ENCODE results near the gene PA2G4. TPM values are rescaled to one million over a fixed set of nuclear protein-coding genes. Genes with fewer than 3 reads are reported as not detected.
A peak's percentile ranks its signal among the peaks of the same experiment; 100 is the strongest.
"Not testable (repeated sequence)": the region's sequence is repeated elsewhere in the genome, so short reads cannot be mapped to it uniquely, and the experiment has no call there.

Gene PA2G4
- 129 TPM for polyA plus RNA-seq (2013, experiment 1 of 2; ENCODE audit: insufficient read length)
- 125 TPM for polyA plus RNA-seq (2013, experiment 2 of 2; ENCODE audit: insufficient read length)

DNA sequence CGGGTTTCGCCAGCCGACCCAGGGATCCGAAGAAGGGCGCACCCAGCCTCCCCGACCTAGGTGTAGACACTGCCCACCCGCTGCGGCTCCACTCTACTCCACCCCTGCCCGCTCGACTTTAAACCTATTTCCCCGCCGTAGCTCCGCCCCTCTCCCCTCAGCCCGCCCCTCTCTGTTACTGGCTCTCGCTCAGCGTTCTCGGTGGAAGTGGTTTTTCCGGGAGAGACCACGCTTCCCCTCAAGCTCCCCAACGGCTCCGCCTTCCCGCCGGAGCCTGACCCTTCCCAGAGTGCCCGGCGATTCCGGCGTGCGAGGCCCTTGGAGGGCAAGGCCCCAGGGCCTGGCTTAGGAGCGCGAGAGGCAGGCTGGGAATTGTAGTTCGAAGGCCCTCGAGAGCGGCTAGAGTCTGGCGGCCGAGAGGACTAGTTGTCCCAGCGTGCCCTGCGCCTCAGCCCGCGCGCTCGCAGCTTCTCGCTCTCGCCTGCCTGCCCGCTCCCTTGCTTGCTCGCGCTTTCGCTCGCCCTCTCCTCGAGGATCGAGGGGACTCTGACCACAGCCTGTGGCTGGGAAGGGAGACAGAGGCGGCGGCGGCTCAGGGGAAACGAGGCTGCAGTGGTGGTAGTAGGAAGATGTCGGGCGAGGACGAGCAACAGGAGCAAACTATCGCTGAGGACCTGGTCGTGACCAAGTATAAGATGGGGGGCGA lies at the start of gene PA2G4:
Gene PA2G4, plus strand, starts transcription at position 451 of the 706 bp plus-strand sequence. Its CDS starts 179 bp downstream, at position 630.
- peak; percentile 99 for DNase-seq

DNA sequence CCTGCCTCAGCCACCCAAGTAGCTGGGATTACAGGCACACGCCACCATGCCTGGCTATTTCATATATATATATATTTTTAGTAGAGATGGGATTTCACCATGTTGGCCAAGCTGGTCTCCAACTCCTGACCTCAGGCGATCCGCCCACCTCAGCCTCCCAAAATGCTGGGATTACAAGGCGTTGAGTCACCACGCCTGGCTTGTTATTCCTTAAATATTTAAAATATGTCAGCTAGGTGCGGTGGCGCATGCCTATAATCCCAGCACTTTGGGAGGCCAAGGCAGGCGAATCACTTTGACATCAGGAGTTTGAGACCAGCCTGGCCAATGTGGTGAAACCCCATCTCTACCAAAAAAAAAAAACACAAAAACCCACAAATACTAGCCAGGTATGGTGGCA lies 44.4 kb upstream of the PA2G4 start:
- DNase-seq = peak; percentile 57

DNA sequence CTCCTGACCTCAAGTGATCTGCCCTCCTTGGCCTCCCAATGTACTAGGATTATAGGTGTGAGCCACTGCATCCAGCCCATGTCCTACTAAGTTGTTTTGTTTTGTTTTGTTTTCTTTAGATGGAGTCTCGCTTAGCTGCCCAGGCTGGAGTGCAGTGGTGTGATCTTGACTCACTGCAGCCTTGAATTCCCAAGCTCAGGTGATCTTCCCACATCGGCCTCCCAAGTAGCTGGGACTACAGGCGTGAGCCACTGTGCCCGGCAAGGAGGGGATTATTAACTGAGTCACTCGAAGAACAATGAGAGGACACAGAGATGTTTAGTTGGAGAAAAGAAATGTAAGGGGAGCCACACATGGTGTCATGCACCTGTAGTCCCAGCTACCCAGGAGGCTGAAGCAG lies 42.4 kb upstream of the PA2G4 start:
- DNase-seq = no peak

DNA sequence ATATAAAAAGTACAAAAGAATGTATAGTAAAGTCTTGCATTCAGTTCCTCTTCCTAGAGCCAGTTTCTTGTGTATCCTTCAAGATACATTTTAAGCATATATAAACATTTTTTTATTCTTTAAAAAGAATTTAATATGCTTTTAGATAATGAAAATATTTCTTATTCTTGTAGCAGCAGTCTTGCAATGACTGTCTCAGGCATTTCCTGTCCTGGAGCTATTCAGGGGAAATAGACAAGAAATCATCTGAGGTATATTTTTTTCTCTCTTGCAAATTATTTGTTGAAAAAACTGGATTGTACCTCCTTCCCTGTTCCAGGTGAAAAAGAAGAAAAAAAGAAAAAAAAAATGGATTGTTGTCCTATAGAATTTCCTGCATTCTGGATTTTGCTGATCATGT lies 41.4 kb upstream of the PA2G4 start:
- peak; percentile 14 for DNase-seq

DNA sequence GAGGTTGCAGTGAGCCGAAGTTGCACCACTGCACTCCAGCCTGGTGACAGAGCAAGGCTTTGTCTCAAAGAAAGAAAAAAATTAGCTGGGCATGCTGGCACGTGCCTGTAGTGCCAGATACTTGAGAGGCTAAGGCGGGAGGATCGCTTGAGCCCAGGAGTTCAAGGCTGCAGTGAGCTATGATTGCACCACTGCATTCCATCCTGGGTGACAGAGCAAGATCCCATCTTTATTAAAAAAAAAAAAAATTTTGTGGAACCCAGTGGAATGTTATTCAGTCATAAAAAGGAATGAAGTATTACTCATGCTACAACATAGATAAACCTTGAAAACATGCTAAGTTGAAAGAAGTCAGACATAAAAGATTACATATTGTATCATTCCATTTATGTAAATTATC lies 32.7 kb upstream of the PA2G4 start:
- DNase-seq = peak; percentile 25

DNA sequence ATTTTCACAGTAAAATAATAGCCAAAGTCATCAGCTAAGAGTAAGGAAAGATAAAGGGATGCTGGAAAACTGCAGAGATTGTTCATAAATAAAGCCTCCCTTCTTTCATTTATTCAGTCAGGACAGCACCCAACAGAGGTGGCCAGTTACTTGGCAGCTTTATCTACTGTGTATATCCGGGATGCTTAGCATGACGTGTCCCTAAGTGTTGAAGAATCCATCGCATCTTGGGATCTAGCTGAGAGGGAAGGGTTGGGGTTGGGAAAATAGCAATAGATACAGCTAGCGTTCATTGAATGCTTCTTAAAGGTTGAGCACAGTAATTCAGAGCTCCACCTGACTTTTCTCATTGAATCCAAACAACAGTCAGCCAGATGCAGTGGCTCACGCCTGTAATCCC lies 30.0 kb upstream of the PA2G4 start:
- no peak for DNase-seq

DNA sequence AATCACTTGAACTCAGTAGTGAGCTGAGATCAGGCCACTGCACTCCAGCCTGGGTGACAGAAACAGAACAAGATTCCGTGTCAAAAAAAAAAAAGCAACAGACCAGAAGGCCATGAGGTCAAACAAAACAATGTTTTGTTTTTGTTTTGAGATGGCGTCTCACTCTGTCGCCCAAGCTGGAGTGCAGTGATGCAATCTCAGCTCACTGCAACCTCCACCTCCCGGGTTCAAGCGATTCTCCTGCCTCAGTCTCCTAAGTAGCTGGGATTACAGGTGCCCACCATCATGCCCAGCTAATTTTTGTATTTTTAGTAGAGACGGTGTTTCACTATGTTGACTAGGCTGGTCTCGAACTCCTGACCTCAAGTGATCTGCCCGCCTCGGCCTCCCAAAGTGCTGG lies 26.4 kb upstream of the PA2G4 start:
- not testable (repeated sequence) for DNase-seq

DNA sequence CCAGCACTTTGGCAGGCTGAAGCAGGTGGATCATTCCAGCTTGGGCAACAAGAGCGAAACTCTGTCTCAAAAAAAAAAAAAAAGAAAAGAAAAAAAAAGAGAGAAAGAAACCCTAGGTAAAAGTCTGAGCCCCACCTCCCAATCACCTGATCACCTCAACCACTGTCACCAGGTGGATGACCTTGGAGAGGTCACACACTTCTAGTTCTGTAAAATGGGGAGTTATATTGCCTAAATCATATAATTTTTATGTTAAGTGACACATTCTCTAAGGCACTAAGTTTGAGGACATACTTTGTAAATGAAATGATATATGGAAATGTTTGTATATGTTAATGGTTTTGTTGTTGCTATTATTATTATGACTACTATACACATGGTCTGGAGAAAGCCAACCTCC lies 25.9 kb upstream of the PA2G4 start:
- no peak for DNase-seq

DNA sequence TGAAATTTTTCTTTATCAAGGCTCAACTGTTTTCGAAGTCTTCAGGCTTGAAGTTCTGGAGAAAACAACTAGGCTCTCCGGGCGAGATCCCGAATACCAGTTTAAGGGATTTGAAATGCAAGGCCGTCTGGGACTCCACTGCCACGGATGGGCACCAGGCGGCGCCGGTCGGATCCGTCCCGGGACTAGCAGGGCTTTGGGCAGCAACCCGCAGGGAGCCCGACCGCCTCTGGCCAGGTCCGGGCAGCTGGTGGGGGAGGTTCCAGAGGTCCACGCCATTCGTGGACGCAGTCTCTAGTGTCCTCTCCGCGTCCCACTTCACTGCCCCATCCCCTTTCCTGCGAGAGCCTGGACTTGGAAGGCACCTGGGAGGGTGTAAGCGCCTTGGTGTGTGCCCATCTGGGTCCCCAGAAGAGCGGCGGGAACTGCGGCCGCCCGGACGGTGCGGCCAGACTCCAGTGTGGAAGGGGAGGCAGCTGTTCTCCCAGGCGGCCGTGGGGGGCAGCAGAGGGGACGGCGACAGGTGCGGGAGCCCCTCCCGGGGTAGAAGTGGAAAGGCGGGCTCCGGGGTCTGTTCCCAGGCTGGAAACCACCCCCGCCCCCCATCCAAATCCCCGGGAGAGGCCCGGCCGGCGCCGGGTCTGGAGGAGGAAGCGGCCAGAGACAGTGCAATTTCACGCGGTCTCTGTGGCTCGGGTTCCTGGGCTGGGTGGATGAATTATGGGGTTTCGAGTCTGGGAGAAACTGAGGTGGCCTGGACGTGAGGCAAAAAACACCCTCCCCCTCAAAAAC lies 25.2 kb upstream of the PA2G4 start:
- peak; percentile 60 for DNase-seq

DNA sequence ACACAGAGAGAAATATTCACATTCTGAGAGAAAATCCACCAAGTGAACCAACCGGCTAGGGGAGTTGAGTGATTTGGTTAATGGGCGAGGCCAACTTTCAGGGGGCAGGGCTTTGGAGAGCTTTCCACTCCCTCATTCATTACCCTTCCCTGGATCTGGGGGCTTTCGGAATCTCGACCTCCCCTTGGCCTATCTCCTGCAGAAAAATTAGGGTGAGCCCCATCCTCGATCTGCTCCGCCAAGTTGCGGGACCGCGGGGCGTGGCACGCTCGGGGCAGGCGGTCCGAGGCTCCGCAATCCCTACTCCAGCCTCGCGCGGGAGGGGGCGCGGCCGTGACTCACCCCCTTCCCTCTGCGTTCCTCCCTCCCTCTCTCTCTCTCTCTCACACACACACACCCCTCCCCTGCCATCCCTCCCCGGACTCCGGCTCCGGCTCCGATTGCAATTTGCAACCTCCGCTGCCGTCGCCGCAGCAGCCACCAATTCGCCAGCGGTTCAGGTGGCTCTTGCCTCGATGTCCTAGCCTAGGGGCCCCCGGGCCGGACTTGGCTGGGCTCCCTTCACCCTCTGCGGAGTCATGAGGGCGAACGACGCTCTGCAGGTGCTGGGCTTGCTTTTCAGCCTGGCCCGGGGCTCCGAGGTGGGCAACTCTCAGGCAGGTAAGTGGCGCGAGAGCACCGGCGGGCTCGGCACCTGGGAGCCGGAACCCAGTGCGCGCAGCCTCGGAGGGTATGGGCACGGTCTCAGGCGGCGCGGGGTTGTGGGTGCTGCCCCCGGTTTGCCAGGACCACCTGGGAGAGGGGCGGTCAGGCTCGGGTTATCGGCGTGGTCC lies 24.4 kb upstream of the PA2G4 start, which contains the start of gene ERBB3:
Gene ERBB3, plus strand, starts transcription at position 443 of the 833 bp plus-strand sequence. Its CDS starts 136 bp downstream, at position 579.
- peak; percentile 76 for DNase-seq

DNA sequence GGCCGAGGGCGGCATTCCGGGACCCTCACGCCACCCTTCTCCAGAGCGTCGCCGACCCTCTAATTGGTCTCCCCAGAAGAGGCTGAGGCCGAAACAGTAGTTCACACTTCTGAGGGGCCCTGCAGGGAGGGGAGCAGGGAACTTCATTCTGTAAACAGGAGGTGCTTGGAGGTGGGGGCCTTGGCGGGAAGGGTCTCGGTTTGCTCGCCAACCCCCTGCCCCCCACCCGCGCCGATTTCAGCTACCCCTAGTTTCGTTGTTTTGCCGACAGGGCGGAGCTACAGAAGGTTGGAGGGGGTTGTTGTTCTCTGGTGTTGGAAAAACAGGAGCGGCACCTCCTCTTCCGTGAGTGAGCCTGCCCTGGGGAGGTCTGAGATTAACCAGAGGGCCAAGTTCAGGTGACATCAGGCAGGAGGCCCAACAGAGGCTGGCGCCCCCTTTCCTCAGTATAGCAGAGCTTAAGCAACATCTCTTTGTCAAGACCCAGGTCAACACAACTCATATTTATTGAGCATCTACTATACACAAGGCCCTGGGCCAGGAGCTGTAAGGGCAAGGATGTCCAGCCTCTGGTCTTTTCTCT lies 23.7 kb upstream of the PA2G4 start:
- DNase-seq = no peak

DNA sequence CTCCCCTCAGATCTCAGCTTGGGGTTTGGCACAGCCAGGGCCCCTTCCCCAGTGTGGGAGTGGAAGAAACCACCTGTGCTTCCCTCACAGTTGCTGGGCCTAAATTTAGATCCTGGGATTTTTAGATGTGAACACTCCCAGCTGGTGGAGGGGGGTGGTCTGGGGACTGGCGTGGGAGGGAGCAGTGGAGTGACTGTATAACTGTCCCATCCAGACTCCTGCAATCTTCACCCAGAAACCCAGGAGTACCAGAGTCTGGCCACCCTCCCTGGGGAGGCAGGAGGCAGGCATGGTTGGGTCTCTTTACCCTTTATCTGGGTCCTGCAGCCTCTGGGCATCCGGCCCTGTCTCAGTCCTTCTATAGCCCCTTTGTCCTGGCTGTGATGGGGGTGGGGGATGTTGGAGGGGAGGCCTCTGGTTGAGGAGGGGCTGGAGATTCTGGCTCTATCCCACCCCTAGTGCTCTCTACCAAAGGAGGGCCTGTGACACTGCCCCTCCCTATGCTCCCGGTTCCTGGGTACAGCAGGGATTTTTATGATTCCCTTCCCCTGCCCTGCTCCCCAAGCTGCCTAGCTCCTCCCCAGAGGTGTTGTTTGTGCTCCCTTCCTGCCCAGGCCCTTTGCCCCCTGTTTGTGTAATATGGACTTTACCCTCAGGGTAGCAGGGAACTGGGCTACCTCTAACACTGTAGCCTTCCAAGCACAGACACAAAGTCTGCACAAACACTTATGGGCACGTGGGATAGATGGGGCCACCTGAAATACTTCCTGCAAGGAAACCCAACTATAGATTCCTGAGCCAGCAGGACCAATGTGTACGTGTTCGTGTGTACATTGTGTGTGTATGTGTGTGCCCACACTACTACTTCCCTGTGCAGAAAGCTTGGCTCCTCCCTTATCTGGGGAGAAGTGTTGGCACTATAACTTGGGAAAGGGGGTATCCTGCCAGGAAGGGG lies 22.7 kb upstream of the PA2G4 start:
- DNase-seq = no peak

DNA sequence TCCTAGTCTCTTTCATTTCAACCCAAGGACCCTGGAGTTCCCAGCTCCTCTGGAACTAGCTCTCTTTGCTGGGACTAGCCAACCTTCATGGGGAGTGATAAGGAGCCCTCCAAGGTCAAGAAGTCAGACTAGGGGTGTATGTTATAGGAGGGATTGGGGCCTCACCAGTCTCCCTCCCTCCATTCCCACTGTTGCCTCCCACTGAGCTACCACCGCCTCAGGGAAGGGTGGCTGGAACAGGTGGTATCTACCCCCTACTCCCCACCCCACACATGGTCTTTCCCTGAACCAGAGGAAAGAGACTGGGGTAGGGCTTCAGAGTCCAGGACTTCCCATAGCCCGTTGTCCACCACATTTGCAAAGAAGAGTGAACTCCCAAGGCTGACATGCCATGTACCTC lies 22.0 kb upstream of the PA2G4 start:
- DNase-seq = no peak

DNA sequence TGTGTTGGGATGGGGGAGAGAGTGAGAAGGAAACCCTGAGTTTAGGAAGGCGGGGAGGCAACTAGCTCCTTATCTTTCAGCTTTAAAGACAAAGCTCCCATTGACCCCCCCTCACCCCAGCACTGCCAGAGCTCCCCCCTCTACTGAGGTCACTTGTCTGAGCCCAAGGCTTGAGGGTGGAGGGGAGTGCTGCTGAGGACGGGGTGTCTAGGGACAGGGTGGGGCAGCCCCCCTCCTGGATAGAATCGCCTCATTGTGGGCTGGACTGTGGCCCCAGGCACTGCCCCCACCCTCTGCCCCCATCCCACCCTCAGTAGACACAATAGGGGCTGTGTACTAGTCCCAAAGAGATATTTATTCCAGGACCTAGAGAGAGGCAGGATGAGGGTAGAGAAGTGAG lies 21.4 kb upstream of the PA2G4 start:
- DNase-seq = no peak

DNA sequence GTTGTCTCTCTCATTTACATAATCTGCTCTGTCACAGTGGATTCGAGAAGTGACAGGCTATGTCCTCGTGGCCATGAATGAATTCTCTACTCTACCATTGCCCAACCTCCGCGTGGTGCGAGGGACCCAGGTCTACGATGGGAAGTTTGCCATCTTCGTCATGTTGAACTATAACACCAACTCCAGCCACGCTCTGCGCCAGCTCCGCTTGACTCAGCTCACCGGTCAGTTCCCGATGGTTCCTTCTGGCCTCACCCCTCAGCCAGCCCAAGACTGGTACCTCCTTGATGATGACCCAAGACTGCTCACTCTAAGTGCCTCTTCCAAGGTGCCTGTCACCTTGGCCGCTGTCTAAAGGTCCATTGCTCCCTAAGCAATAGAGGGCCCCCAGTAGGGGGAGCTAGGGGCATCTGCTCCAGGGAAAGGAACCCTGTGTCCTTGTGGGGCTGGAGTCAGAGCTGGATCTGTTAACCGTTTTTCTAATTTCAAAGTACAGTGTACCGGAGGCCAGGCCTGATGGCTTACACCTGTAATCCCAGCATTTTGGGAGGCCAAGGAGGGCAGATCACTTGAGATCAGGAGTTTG lies 19.3 kb upstream of the PA2G4 start:
- no peak for DNase-seq

DNA sequence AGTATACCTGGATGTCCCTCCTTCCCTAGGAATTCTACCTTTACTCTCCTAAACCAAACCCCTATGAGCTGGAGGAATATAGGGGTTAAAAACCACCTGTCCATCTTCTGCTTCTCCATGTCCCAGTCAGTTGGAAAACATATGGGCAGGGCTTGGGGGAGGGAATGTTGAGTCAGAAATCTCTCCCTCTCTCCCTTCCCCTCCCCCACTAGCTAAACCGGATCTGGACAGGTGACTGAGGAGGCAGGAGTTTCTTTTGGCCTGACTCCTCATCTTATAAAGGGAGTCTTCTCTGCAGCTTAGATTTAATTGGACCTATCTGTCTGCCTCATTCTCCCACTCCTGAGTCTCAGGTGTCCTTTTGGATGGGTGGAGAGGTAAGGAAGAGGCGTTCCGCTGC lies 18.3 kb upstream of the PA2G4 start:
- no peak for DNase-seq

DNA sequence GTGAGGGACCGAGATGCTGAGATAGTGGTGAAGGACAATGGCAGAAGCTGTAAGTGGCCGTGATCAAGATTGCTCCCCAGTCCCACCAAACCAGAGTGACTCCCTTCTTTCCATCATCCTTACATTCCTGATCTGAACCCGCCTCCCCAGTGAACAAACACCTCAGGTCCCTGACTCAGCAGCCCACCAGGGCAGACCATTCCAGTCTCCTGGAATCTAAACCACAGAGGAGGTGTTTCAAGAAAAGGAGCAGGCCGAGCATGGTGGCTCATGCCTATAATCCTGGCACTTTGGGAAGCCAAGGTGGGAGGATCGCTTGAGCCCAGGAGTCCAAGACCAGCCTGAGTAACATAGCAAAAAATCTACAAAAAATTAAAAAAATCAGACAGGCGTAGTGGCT lies 17.8 kb upstream of the PA2G4 start:
- no peak for DNase-seq

DNA sequence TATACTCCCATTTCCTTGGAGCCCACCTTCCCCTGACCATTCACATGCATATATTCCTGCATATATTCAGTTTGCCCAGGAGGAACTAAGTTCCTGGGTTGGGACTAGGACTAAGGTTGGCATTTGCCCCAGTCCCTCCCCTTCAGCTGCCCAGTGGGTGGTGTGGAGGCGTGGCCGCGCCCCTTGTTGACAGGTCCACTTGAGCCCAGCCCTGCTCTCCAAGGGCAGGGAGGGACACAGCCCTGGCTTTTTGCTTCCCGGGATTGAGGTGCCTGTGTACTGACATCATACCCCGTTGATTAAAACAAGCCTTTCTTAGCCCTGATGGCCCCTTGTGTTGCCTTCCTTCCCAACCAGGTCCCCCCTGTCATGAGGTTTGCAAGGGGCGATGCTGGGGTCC lies 17.1 kb upstream of the PA2G4 start:
- no peak for DNase-seq

DNA sequence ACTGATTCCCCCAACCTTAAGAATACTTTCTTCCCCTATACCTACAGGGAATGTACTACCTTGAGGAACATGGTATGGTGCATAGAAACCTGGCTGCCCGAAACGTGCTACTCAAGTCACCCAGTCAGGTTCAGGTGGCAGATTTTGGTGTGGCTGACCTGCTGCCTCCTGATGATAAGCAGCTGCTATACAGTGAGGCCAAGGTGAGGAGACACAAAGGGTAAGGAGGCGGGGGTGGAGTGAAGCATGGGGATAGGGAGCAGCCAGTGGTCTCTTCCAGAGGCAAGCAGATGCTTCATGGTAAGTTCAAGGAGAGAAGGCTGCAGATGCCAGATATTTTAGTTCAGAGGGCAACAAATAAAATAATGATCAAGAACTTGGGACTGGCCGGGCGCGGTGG lies 6.6 kb upstream of the PA2G4 start:
- DNase-seq = no peak

DNA sequence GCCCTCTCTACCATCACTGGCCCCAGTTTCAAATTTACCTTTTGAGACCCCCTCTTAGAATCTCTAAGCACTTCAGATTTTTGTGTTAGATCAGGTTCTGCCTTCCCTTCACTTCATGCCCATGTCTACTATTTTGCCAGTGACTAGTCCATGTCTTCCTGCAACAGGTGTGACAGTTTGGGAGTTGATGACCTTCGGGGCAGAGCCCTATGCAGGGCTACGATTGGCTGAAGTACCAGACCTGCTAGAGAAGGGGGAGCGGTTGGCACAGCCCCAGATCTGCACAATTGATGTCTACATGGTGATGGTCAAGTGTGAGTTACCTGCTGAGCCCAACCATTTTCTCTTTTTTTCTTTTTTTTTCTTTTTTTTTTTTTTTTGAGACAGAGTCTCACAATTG lies 5.8 kb upstream of the PA2G4 start:
- DNase-seq = no peak

DNA sequence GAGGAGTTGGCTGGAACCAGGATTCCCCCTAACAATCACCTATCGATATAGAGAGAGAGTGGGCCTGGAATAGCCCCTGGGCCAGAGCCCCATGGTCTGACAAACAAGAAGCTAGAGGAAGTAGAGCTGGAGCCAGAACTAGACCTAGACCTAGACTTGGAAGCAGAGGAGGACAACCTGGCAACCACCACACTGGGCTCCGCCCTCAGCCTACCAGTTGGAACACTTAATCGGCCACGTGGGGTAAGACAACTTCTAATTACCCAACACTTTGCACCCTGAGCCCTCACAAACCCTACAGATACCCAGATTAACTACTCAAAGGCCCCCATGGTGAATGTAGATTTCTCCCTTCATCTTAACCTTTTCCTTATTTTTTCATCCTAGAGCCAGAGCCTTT lies 4.6 kb upstream of the PA2G4 start:
- no peak for DNase-seq
